IMR-90 (cell line): ENCODE results near the gene RLIM. TPM values are rescaled to one million over a fixed set of nuclear protein-coding genes. Genes with fewer than 3 reads are reported as not detected.

Experiments used
- ATAC-seq: fragments of 200-7000 bp; cut with Tn5 transposase; 2 replicates; pipeline ENCODE4 v1.9.1; 2020; ENCODE audit warnings: low read depth, mild to moderate bottlenecking, moderate library complexity
- BruUV-seq: library from RNA; stranded (reverse); fragments of 400-500 nt; replicated peaks from 2 replicates; lab custom pipeline; 2021; lab: Mats Ljungman, UMichigan
- CTCF ChIA-PET: fragments of 300-600 bp; formaldehyde crosslinking; extraction: SDS; loops from one replicate; lab custom pipeline; 2021; ENCODE audit warnings: antibody characterized with exemption; lab: Yijun Ruan, JAX
- POLR2A ChIA-PET: fragments of 300-600 bp; sonication (Branson Sonifier 250); formaldehyde crosslinking; loops from one replicate; lab custom pipeline; 2022; ENCODE audit warnings: antibody characterized with exemption; ENCODE audit not compliant: unreplicated experiment; lab: Charles Lee
- DNase-seq: peaks from one replicate; pipeline ENCODE4 v3.0.0; 2013
- H2AFZ ChIP-seq: replicated peaks from 2 replicates; pipeline ENCODE3; 2013; ENCODE audit warnings: low read length, mild to moderate bottlenecking; ENCODE audit not compliant: poor library complexity
- H2AK5ac ChIP-seq: 2 replicates; pipeline ENCODE4 v1.6.1; 2013; ENCODE audit warnings: low read depth, low read length, inconsistent platforms
- H2AK9ac ChIP-seq: replicated peaks from 2 replicates; pipeline ENCODE3; 2013; ENCODE audit warnings: mild to moderate bottlenecking, low read depth, low read length, moderate library complexity; ENCODE audit not compliant: poor library complexity
- H2BK120ac ChIP-seq: 2 replicates; pipeline ENCODE4 v1.6.1; 2013; ENCODE audit warnings: low read depth, low read length, inconsistent platforms
- H2BK15ac ChIP-seq: 3 replicates; pipeline ENCODE4 v1.6.1; 2013; ENCODE audit warnings: low read depth, low read length, inconsistent platforms
- H2BK20ac ChIP-seq: 2 replicates; pipeline ENCODE4 v1.6.1; 2013; ENCODE audit warnings: low read depth, mild to moderate bottlenecking, inconsistent platforms, low read length, moderate library complexity
- H2BK5ac ChIP-seq: 2 replicates; pipeline ENCODE4 v1.6.1; 2013; ENCODE audit warnings: mild to moderate bottlenecking, low read depth, low read length, inconsistent platforms; ENCODE audit not compliant: poor library complexity, severe bottlenecking
- H3K14ac ChIP-seq: replicated peaks from 2 replicates; pipeline ENCODE4 v1.6.1; 2013; ENCODE audit warnings: low read depth, low read length, inconsistent platforms
- H3K18ac ChIP-seq: 2 replicates; pipeline ENCODE4 v1.6.1; 2013; ENCODE audit warnings: low read depth, low read length, control low read depth
- H3K23ac ChIP-seq: 2 replicates; pipeline ENCODE4 v1.6.1; 2013; ENCODE audit warnings: low read depth, low read length, inconsistent platforms
- H3K27ac ChIP-seq: 2 replicates; pipeline ENCODE4 v1.5.1; 2013; ENCODE audit warnings: mild to moderate bottlenecking, control low read depth, low read length; ENCODE audit not compliant: insufficient read depth
- H3K27me3 ChIP-seq: 2 replicates; pipeline ENCODE4 v1.6.1; 2013; ENCODE audit warnings: low read length; ENCODE audit not compliant: control insufficient read depth, insufficient read depth
- H3K36me3 ChIP-seq: 2 replicates; pipeline ENCODE4 v1.6.1; 2013; ENCODE audit warnings: low read length, mixed read lengths; ENCODE audit not compliant: control insufficient read depth, insufficient read depth
- H3K4ac ChIP-seq: 2 replicates; pipeline ENCODE4 v1.6.1; 2013; ENCODE audit warnings: low read depth, low read length, inconsistent platforms
- H3K4me1 ChIP-seq: 2 replicates; pipeline ENCODE4 v1.6.1; 2013; ENCODE audit warnings: low read length, mixed read lengths; ENCODE audit not compliant: control insufficient read depth, insufficient read depth
- H3K4me2 ChIP-seq: 2 replicates; pipeline ENCODE4 v1.6.1; 2013; ENCODE audit warnings: low read depth, mild to moderate bottlenecking, control low read depth, low read length, moderate library complexity
- H3K4me3 ChIP-seq: 2 replicates; pipeline ENCODE4 v1.5.1; 2013; ENCODE audit warnings: low read depth, mild to moderate bottlenecking, control low read depth, low read length, moderate library complexity; ENCODE audit not compliant: insufficient read depth
- H3K56ac ChIP-seq: 2 replicates; pipeline ENCODE4 v1.6.1; 2013; ENCODE audit warnings: low read length, inconsistent platforms; ENCODE audit not compliant: insufficient read depth; ENCODE audit errors: extremely low read depth
- H3K79me1 ChIP-seq, 2 experiments: 2 replicates each; pipeline ENCODE4 v1.6.1; 2013; ENCODE audit warnings: low read length in 2 of 2, inconsistent platforms in 1 of 2, low read depth in 1 of 2
- H3K9ac ChIP-seq: 2 replicates; pipeline ENCODE4 v1.6.1; 2013; ENCODE audit warnings: low read depth, low read length, control low read depth
- H3K9me1 ChIP-seq: 2 replicates; pipeline ENCODE4 v1.6.1; 2013; ENCODE audit warnings: low read length, inconsistent platforms; ENCODE audit not compliant: insufficient read depth
- H3K9me3 ChIP-seq: 2 replicates; pipeline ENCODE4 v1.6.1; 2013; ENCODE audit warnings: low read length; ENCODE audit not compliant: control insufficient read depth, insufficient read depth
- H4K20me1 ChIP-seq: 2 replicates; pipeline ENCODE4 v1.6.1; 2013; ENCODE audit warnings: low read length, inconsistent platforms; ENCODE audit not compliant: insufficient read depth
- H4K5ac ChIP-seq: 2 replicates; pipeline ENCODE4 v1.6.1; 2013; ENCODE audit warnings: mild to moderate bottlenecking, low read depth, low read length, control low read depth
- H4K8ac ChIP-seq, 2 experiments: 2 replicates each; pipeline ENCODE4 v1.6.1; 2013; ENCODE audit warnings: low read depth in 2 of 2, low read length in 2 of 2, control low read depth in 1 of 2, inconsistent platforms in 1 of 2
- H4K91ac ChIP-seq: 2 replicates; pipeline ENCODE4 v1.6.1; 2013; ENCODE audit warnings: low read depth, low read length, inconsistent platforms; ENCODE audit not compliant: insufficient read depth
- FOS ChIP-seq: fragments of 150-350 bp; IDR thresholded peaks from 2 replicates; pipeline ENCODE4 v1.6.1; 2016; ENCODE audit warnings: low read depth, low read length
- MAFK ChIP-seq: IDR thresholded peaks from 2 replicates; pipeline ENCODE4 v1.6.1; 2012; ENCODE audit warnings: low read depth, low read length, improper control_type of control experiment
- MAZ ChIP-seq: IDR thresholded peaks from 2 replicates; pipeline ENCODE4 v1.6.1; 2012; ENCODE audit warnings: low read depth, mild to moderate bottlenecking, low read length, improper control_type of control experiment, moderate library complexity, borderline replicate concordance
- MXI1 ChIP-seq: IDR thresholded peaks from 2 replicates; pipeline ENCODE4 v1.6.1; 2012; ENCODE audit warnings: low read depth, mild to moderate bottlenecking, low read length, moderate library complexity, borderline replicate concordance
- RFX5 ChIP-seq: IDR thresholded peaks from 2 replicates; pipeline ENCODE4 v1.8.0; 2012; ENCODE audit warnings: low read depth, mild to moderate bottlenecking, low read length, moderate library complexity
- SMC3 ChIP-seq: fragments of 150-350 bp; IDR thresholded peaks from 2 replicates; pipeline ENCODE4 v1.6.1; 2016; ENCODE audit warnings: low read depth, mild to moderate bottlenecking, antibody characterized with exemption, low read length, moderate library complexity
- WGBS, 2 experiments: methylation state at CpG; one replicate each; pipeline versions ENCODE4 v1.1.5 to v1.1.7; 2013; ENCODE audit warnings: missing lambda C conversion rate in 2 of 2; ENCODE audit not compliant: insufficient read length in 1 of 2; ENCODE audit errors: extremely low coverage in 2 of 2; 5-methylcytosine and 5-hydroxymethylcytosine counted together
- dilution Hi-C: fragments of 300-500 bp; cut with HindIII; formaldehyde crosslinking; loops from one replicate; pipeline ENCODE4 v1.14.3; 2018; ENCODE audit warnings: low sequenced_read_pairs; ENCODE audit not compliant: unreplicated experiment
- in situ Hi-C: fragments of 300-500 bp; cut with MboI; formaldehyde crosslinking; loops from 3 replicates; pipeline ENCODE4 v1.14.3; 2019; ENCODE audit warnings: low sequenced_read_pairs, inconsistent platforms, mixed read lengths
- intact Hi-C: fragments of 100-400 bp; cut with micrococcal nuclease; formaldehyde crosslinking; loops from 2 replicates; pipeline ENCODE4 v1.10.0; 2022
- polyA plus RNA-seq, 3 experiments: library from polyadenylated mRNA; depleted of rRNA; stranded (reverse); fragments of >200 nt; gene quantifications; 2 replicates each; pipeline ENCODE4 v1.2.3, GENCODE V29; 2012; ENCODE audit warnings: low replicate concordance in 1 of 3
- total RNA-seq: library from RNA; depleted of rRNA; stranded (reverse); fragments of >200 nt; gene quantifications from 2 replicates; pipeline ENCODE4 v1.2.3, GENCODE V29; 2012
- TF ChIP-seq, protein P1 (sequence below): fragments of 150-350 bp; IDR thresholded peaks from 2 replicates; pipeline ENCODE4 v1.6.1; 2016; ENCODE audit warnings: low read depth, mild to moderate bottlenecking, low read length, moderate library complexity, borderline replicate concordance

RLIM gene
- total and polyA plus RNA-seq, 2 of the 4 experiments (the other 2 are of a cell fraction): 9.4 to 77.4 TPM

DNA sequence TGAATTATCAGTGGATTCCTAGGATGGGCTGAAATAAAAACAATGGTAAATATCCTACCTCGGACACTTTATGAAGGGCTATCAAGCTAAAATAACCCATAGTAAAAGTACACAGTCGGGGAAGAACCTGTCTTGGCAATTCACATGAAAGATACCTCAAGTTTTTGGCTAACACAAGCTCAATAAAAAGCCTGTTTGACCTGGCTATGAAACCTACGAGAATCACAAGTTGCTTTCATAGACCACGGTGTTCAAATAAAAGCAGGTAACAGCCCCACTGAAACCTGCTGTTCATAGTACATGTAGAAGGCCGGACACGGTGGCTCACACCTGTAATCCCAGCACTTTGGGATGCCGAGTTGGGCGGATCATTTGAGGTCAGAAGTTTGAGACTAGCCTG lies 12.3 kb downstream of the RLIM start:
- Histone ChIP-seq H2AK5ac (no peak overlapping the region), H3K4me3 (no peak overlapping the region), H3K23ac (no peak overlapping the region), H2BK20ac (no peak overlapping the region), H4K91ac (no peak overlapping the region), H4K5ac (no peak overlapping the region), H3K79me1 (0 out of 4 replicates have a peak, but pooled peaks cover 0 to 5% of the 10 kb centered on the region in 2 experiments), H3K9ac (no peak overlapping the region), H2BK5ac (no peak overlapping the region), H4K8ac (no peak overlapping the region), H4K20me1 (peaks cover 34% of the 10 kb centered on the region), H3K14ac (no peak overlapping the region), H3K4ac (no peak overlapping the region), H3K27ac (no peak overlapping the region), H3K9me3 (no peaks in the 10 kb centered on the region), H3K36me3 (peaks cover 3% of the 10 kb centered on the region), H3K18ac (no peak overlapping the region), H2AK9ac (no peak overlapping the region), H3K9me1 (no peaks in the 10 kb centered on the region), H3K27me3 (no peaks in the 10 kb centered on the region), H2BK15ac (no peak overlapping the region), H3K4me2 (no peak overlapping the region), H3K4me1 (0 out of 2 replicates have a peak, but pooled peaks cover 2% of the 10 kb centered on the region), H2BK120ac (no peak overlapping the region), H3K56ac (no peak overlapping the region), H2AFZ (no peak overlapping the region)
- ChIA-PET CTCF (no interaction called here), POLR2A (no interaction called here)
- in situ Hi-C loops: no loop called here
- dilution Hi-C loops: no loop called here
- no peak for ATAC-seq
- TF ChIP-seq FOS (no peak), MAZ (no peak), RFX5 (no peak), MAFK (no peak), MXI1 (no peak), SMC3 (no peak)
- TF ChIP-seq, protein P1, sequence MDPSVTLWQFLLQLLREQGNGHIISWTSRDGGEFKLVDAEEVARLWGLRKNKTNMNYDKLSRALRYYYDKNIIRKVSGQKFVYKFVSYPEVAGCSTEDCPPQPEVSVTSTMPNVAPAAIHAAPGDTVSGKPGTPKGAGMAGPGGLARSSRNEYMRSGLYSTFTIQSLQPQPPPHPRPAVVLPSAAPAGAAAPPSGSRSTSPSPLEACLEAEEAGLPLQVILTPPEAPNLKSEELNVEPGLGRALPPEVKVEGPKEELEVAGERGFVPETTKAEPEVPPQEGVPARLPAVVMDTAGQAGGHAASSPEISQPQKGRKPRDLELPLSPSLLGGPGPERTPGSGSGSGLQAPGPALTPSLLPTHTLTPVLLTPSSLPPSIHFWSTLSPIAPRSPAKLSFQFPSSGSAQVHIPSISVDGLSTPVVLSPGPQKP: no peak
- BruUV-seq: no TSS peak
- intact Hi-C loops: no loop called here
- DNase-seq: no peak
- WGBS, 2 experiments: 86% methylated on average over 6 of the region's 8 CpGs; no CpG with 5 or more reads in 1 of the 2 experiments
